GM19328 (cell line): ENCODE data around the gene COG1.

Source experiments
- ATAC-seq: cut with Tn5 transposase; IDR thresholded peaks from one replicate; pipeline ENCODE4 v1.9.1; 2021; ENCODE audit warnings: mild to moderate bottlenecking, moderate library complexity; ENCODE audit not compliant: unreplicated experiment

Gene COG1

GRCh38 chr17:73227944-73228343, 35.1 kb downstream of the COG1 start:
- no peak for ATAC-seq

GRCh38 chr17:73228748-73229236, 35.9 kb downstream of the COG1 start:
- ATAC-seq, result peak; percentile 38

- ATAC-seq, result no peak
Measured at GRCh38 chr17:73230088-73230487, 37.2 kb downstream of the COG1 start.

- ATAC-seq, result no peak
Measured at GRCh38 chr17:73231395-73231794, 38.5 kb downstream of the COG1 start.

- peak; percentile 74 for ATAC-seq
Measured at GRCh38 chr17:73231841-73232586, 39.2 kb downstream of the COG1 start.

- peak; percentile 23 for ATAC-seq
Measured at GRCh38 chr17:73232587-73233373, 39.9 kb downstream of the COG1 start.

- ATAC-seq, result no peak
Measured at GRCh38 chr17:73234736-73235135, 41.9 kb downstream of the COG1 start.

GRCh38 chr17:73237714-73238113, 44.9 kb downstream of the COG1 start:
- ATAC-seq, result no peak

- no peak for ATAC-seq
Measured at GRCh38 chr17:73240561-73240960, 47.7 kb downstream of the COG1 start.

GRCh38 chr17:73247726-73248125, 54.9 kb downstream of the COG1 start:
- no peak for ATAC-seq

- ATAC-seq, result no peak
Measured at GRCh38 chr17:73248532-73248931, 55.7 kb downstream of the COG1 start.

GRCh38 chr17:73249700-73250099, 56.8 kb downstream of the COG1 start:
- no peak for ATAC-seq

GRCh38 chr17:73250851-73251640, 58.2 kb downstream of the COG1 start:
- no peak for ATAC-seq

- ATAC-seq, result no peak
Measured at GRCh38 chr17:73251871-73252270, 59.0 kb downstream of the COG1 start.

- ATAC-seq, result no peak
Measured at GRCh38 chr17:73255671-73256181, 62.9 kb downstream of the COG1 start.

- ATAC-seq, result no peak
Measured at GRCh38 chr17:73256220-73256619, 63.4 kb downstream of the COG1 start.

- no peak for ATAC-seq
Measured at GRCh38 chr17:73257516-73257915, 64.7 kb downstream of the COG1 start.
